ENCODE measurements around the gene ABCA5.
"Not testable (repeated sequence)": the region's sequence is repeated elsewhere in the genome, so short reads cannot be mapped to it uniquely, and the experiment has no call there.

Gene ABCA5

DNA sequence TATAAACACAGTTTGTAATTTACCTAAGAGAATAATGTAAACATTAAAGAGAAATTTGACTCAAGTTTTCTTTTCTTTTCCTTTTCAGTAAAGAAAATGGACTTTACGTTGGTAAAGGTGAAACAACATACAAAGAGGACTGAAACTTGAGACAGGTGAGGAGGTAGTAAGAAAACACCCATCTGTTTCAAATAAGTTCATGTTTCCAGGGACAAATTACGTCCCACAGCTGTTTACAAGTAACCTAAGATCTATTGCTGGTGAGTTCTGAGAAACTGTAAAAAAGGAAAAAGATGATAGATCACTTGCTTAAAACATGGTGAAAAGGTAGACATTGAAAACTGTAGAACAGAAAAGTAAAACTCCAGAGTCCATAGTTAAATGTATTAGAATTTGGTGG is 4.8 kb upstream of the ABCA5 start:
- DNase-seq (ENCODE audit: low read depth), result no peak

- no peak for DNase-seq (ENCODE audit: low read depth)
Measured at GRCh38 chr17:69326377-69327059, 415 bp downstream of the ABCA5 start.

DNA sequence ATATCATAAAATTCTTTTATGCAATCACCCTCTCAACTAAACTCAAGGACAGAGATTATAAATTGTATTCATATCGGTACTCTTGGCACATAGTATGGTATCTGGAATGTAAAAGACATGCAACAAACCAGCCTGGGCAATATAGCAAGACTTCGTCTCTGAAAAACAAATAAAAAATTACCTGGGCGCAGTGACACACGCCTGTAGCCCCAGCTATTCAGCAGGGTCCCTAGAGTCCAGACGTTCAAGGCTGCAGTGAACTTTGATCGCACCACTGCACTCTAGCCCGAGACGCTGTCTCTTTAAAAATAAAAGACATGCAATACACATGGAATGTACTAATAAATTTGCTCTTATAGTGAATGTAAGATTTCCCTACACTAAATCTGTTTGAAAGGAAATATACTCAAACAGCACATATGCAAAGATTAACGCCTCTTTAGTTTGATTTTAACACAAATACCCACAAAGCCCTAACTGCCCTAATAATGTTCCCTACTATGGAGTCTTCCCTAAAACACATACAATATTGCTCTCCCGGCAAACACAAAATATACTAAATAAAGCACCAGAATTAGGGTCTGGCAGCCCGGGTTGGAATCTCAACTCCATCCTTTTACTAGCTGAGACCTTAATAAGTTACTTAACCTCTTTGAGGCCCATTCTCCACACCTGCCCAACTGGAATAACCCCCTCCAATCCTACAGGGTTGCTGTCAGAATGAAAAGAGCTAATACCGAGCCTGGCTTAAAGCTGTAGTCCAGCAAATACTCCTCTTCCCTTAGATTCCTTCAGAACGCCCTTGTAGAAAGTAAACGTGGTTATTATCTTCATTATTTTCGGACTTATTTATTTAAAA is 1.2 kb downstream of the ABCA5 start:
- no peak for DNase-seq (ENCODE audit: low read depth)

DNA sequence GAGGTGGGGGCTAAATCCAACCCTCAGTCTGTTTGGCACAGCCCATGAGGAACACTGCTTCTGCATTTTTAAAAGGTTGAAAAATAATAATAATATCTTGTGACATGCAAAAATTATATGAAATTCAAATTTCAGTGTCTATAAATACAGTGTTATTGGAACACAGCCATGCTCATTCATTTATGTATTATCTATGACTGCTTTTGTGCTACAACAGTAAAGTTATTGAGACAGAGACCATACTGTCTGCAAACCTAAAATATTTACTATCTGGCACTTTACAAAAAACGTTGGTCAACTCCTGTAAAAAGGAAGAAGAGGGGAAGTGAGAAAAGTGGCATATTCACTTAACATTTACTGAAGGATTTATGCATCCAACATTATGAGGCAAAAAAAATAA is 3.1 kb downstream of the ABCA5 start:
- DNase-seq (ENCODE audit: low read depth), result no peak

GRCh38 chr17:69320908-69321238 is 6.1 kb downstream of the ABCA5 start:
- DNase-seq (ENCODE audit: low read depth), result no peak

GRCh38 chr17:69320210-69320907 is 6.6 kb downstream of the ABCA5 start:
- no peak for DNase-seq (ENCODE audit: low read depth)

GRCh38 chr17:69317625-69318024 is 9.3 kb downstream of the ABCA5 start:
- no peak for DNase-seq (ENCODE audit: low read depth)

- DNase-seq (ENCODE audit: low read depth), result no peak
Measured at GRCh38 chr17:69314246-69315065, 12.5 kb downstream of the ABCA5 start.

DNA sequence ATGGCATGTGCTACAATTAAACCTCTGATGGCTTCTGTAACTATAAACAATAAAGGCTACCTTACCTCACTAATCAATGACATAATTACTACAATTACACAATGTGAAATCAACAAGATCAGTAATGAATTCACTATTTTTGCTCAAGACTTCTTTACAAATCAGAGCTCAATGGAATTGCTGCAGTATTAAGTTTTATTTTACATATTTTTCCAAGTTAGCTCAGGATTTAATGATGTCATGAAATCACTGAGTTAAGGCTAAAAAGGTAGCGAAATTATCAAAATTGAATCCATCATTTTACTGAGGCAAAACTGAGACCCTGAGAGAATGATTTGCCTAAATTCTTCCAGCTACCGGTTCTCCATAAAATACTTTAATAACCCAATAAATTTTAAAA is 21.8 kb downstream of the ABCA5 start:
- no peak for DNase-seq (ENCODE audit: low read depth)

- DNase-seq (ENCODE audit: low read depth), result no peak
Measured at GRCh38 chr17:69302682-69303081, 24.3 kb downstream of the ABCA5 start.

- DNase-seq (ENCODE audit: low read depth), result no peak
Measured at GRCh38 chr17:69300222-69300621, 26.7 kb downstream of the ABCA5 start.

DNA sequence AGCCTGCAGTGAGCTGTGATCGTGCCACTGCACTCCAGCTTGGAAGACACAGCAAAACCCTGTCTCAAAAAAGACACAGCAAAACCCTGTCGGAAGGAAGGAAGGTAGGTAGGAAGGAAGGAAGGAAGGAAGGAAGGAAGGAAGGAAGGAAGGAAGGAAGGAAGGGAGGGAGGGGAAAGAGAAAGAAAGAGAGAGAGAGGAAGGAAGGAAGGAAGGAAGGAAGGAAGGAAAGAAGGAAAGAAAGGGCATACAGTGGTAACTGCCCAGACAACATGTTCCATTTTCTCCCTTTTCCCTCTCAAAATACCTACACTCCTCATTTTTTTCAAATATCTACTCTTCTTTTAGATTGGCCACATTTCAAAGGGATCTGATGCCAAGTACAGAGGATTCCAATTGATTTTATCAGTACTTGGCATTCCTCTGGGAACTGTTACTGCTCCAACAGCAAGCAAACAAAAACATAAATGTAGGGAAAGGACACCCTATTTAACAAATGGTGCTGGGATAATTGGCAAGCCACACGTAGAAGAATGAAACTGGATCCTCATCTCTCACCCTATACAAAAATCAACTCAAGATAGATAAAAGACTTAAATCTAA is 28.7 kb downstream of the ABCA5 start:
- DNase-seq (ENCODE audit: low read depth), result not testable (repeated sequence)

DNA sequence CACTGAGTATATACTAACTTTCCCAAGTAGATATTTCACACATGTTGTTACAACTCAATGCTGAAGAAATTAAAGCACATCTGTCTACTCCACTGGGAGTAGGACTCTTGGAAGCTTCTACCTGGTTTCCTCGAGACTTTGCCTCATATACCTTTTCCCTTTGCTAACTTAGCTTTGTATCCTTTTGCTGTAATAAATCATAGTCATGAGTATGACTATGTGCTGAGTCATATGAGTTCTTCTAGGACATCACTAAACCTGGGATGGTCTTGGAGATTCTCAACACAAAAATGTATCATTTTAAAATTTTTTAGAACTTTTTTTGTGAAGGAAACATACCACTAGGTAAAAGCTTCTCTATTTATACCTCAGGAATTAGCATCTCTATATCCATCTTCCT is 39.8 kb downstream of the ABCA5 start:
- no peak for DNase-seq (ENCODE audit: low read depth)

GRCh38 chr17:69286257-69286656 is 40.7 kb downstream of the ABCA5 start:
- DNase-seq (ENCODE audit: low read depth), result no peak

DNA sequence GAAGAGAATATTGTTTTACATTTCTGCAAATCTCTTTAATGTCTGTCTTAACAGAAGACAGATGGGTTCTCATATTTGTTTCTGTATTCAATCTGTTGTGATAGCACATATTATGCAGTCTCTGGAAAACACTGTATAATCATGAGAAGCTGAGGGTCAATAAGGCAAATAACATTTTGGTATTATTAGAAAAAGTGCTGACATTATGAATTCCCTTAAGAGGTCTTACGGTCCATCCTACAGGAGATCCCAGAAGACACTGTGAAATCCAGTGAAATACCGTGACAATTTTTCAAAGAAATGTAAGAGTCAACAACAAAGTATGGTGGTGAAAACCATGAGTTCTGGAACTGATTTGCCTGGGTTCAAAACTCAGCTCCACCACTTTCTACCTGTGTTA is 42.3 kb downstream of the ABCA5 start:
- no peak for DNase-seq (ENCODE audit: low read depth)

- DNase-seq (ENCODE audit: low read depth), result no peak
Measured at GRCh38 chr17:69282002-69282401, 44.9 kb downstream of the ABCA5 start.

DNA sequence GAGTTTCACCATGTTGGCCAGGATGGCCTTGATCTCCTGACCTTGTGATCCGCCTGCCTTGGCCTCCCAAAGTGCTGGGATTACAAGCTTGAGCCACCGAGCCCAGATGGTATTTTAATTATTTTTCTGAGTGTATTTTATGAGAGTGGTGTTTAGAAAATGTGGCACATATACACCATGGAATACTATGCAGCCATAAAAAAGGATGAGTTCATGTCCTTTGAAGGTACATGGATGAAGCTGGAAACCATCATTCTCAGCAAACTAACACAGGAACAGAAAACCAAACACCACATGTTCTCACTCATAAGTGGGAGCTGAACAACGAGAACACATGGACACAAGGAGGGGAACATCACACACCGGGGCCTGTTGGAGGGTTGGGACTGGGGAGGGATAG is 50.7 kb downstream of the ABCA5 start:
- not testable (repeated sequence) for DNase-seq (ENCODE audit: low read depth)

GRCh38 chr17:69275751-69276150 is 51.2 kb downstream of the ABCA5 start:
- DNase-seq (ENCODE audit: low read depth), result no peak

DNA sequence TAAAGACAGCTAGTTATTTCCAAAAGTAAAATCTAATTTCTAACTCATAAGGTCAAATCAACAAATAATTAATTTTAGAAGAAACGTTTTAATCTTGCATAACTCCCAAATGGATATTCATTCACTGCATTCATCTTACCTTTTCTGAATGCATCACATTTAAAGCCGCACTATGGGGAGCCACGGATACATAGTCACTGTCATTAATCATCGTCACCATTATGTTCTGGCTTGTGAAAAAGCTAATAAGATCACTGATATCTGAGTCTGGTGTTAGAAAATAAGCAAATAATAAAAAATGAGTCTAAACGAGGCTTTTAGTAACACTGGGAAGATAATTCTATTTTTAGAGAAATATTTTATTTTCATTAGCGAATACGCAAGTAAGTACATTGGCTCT is 55.9 kb downstream of the ABCA5 start:
- DNase-seq (ENCODE audit: low read depth), result no peak

- DNase-seq (ENCODE audit: low read depth), result peak; percentile 29
Measured at GRCh38 chr17:69269131-69269998, 57.6 kb downstream of the ABCA5 start.

GRCh38 chr17:69268543-69269014 is 58.4 kb downstream of the ABCA5 start:
- DNase-seq (ENCODE audit: low read depth), result no peak

All from stromal cell of bone marrow (primary cell).